Measurements from ENCODE around the gene DCUN1D5. TPM values are rescaled to one million over a fixed set of nuclear protein-coding genes. Genes with fewer than 3 reads are reported as not detected.

Gene DCUN1D5
- polyA plus RNA-seq, 1 donor from 2014 or later: 85.5 TPM

GRCh38 chr11:103042161-103042560 is 49.8 kb downstream of the DCUN1D5 start:
- Histone ChIP-seq H3K4me2 (ENCODE audit: low read length) (no peak overlapping the region), H3K27me3 (ENCODE audit: insufficient read depth, low read depth, low read length) (no peaks in the 10 kb centered on the region), H3K79me2 (replicated peaks; ENCODE audit: insufficient read depth, low read length) (no peaks in the 10 kb centered on the region), H3K9ac (ENCODE audit: low read length) (no peak overlapping the region), H3K9me2 (ENCODE audit: insufficient read depth, low read length) (no peaks in the 10 kb centered on the region), H3K4me3 (ENCODE audit: low read length) (no peak overlapping the region), H2AFZ (ENCODE audit: low read depth, low read length) (no peak overlapping the region), H3K36me3 (ENCODE audit: insufficient read depth, low read length) (no peaks in the 10 kb centered on the region), H3K9me3 (ENCODE audit: low read length) (no peaks in the 10 kb centered on the region), H3F3A (ENCODE audit: insufficient read depth, low read length, poor library complexity, severe bottlenecking) (no peaks in the 10 kb centered on the region), H4K20me1 (ENCODE audit: insufficient read depth) (no peaks in the 10 kb centered on the region), H3K27ac (ENCODE audit: low read length) (no peak overlapping the region)
- TF ChIP-seq CTCF (IDR thresholded peaks at IDR 0.05; ENCODE audit: poor library complexity, severe bottlenecking) (no peak), EP300 (conservative IDR thresholded peaks at IDR 0.05; ENCODE audit: poor library complexity, severe bottlenecking) (no peak)

GRCh38 chr11:103035791-103036434 is 56.0 kb downstream of the DCUN1D5 start:
- H3K9ac ChIP-seq (ENCODE audit: low read length): no peak overlapping the region
- no peaks in the 10 kb centered on the region for H3K9me3 ChIP-seq (ENCODE audit: low read length)
- H3K9me2 ChIP-seq (ENCODE audit: insufficient read depth, low read length): no peaks in the 10 kb centered on the region
- no peak overlapping the region for H3K27ac ChIP-seq (ENCODE audit: low read length)
- H3K79me2 ChIP-seq (replicated peaks; ENCODE audit: insufficient read depth, low read length): no peaks in the 10 kb centered on the region
- no peak overlapping the region for H3K4me2 ChIP-seq (ENCODE audit: low read length)
- H2AFZ ChIP-seq (ENCODE audit: low read depth, low read length): no peak overlapping the region
- H3K4me3 ChIP-seq (ENCODE audit: low read length): no peak overlapping the region
- no peaks in the 10 kb centered on the region for H3K27me3 ChIP-seq (ENCODE audit: insufficient read depth, low read depth, low read length)
- TF ChIP-seq MXI1 (conservative IDR thresholded peaks at IDR 0.05; ENCODE audit: poor library complexity, severe bottlenecking) (no peak), EP300 (conservative IDR thresholded peaks at IDR 0.05; ENCODE audit: poor library complexity, severe bottlenecking) (no peak), TAF1 (IDR thresholded peaks at IDR 0.05; ENCODE audit: low read depth) (no peak), SMC3 (conservative IDR thresholded peaks at IDR 0.05; ENCODE audit: poor library complexity) (peak; percentile 41), POLR2AphosphoS5 (IDR thresholded peaks at IDR 0.05) (no peak), EZH2 (IDR thresholded peaks at IDR 0.05; ENCODE audit: borderline replicate concordance, insufficient read depth, low read length, poor library complexity, severe bottlenecking) (no peak), RAD21 (conservative IDR thresholded peaks at IDR 0.05) (peak; percentile 28), REST (IDR thresholded peaks at IDR 0.05; ENCODE audit: borderline replicate concordance) (no peak), CTCF (IDR thresholded peaks at IDR 0.05; ENCODE audit: poor library complexity, severe bottlenecking) (peak; percentile 55)
- H4K20me1 ChIP-seq (ENCODE audit: insufficient read depth): no peaks in the 10 kb centered on the region
- H3F3A ChIP-seq (ENCODE audit: insufficient read depth, low read length, poor library complexity, severe bottlenecking): no peaks in the 10 kb centered on the region
- H3K36me3 ChIP-seq (ENCODE audit: insufficient read depth, low read length): no peaks in the 10 kb centered on the region
